ENCODE results near the gene FHL3. TPM values are rescaled to one million over a fixed set of nuclear protein-coding genes. Genes with fewer than 3 reads are reported as not detected.
A peak's percentile ranks its signal among the peaks of the same experiment; 100 is the strongest.
"Not testable (repeated sequence)": the region's sequence is repeated elsewhere in the genome, so short reads cannot be mapped to it uniquely, and the experiment has no call there.

Gene FHL3
- total RNA-seq, 1 donor from 2014 or later = 27.9 TPM

DNA sequence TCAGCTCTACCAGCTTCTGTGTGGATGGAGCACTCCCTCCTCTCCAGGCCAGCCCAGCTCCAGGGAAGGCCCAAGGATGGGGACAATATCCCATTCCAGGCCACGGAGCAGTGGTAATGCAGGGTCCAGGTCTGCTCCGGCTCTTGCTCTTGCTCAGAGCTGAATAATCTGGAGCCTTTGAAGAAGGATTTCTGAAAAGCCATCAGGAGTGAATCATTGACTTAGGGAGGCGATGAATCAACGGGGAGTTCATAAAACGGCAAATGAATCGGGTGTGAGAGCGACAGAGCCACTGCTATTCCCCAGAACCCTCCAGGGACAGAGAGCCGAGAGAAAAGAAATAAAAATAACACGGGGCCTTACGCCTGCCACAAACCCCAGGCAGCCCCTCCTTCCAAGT, 33.5 kb upstream of the FHL3 start:
- ATAC-seq (no peak), DNase-seq (ENCODE audit: low spot score) (no peak)
- intact Hi-C loops (cut with DNase I) = no loop called here

DNA sequence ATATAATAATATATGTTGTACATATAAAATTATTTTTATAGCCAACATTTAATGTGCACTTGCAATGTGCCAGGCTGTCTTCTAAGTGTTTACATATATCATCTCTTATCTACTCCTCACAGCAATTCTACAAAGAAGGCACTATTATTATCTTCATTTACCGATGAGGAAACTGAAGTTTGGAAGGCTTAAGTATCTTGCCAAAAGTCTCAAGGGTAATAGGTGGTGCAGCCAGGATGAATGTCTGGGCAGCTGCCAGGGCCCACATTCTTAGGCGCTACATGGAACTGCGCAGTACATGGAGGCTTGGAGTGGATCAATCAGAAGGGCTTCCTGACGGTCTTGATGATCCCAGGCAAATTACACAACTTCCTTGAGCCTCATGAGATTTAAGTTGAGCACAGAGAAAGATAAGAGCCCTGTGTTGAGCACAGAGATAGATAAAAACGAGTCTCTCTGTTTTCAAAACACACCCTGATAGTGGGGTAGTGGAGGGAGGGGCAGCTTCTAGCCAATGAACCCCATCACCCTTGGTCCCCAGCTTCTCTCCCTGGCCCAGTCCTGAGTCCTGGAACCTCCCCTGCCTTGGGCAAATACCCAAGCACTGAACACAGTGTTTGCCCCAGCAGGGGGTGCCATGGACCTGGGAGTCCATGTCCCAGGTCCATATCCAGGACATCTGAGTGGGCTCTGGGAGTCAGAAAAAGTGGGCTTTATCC, 32.1 kb upstream of the FHL3 start:
- intact Hi-C loops (cut with DNase I) = no loop called here
- no peak for DNase-seq (ENCODE audit: low spot score)
- no peak for ATAC-seq

DNA sequence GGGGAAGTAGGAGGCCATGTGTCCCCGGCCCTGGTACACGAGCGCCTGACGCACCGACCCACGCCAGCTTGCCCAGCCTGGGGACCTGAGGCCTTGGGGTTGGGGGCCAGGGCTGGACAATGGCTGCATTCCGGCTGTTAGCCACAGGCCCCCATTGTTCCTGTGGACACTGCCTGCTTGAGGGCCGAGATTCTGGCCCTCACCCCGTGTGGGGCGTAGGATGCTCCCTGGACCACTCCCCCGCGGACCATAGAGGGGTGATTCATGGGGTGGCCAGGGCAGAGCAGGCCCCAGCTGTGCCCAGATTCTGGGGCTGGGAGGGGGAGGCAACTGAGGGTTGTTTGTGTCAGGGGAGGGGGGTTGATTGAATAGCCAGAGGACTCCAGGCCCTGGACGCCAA, 29.6 kb upstream of the FHL3 start:
- intact Hi-C loops (cut with DNase I) = no loop called here
- ATAC-seq = peak; percentile 38
- peak; percentile 71 for DNase-seq (ENCODE audit: low spot score)

DNA sequence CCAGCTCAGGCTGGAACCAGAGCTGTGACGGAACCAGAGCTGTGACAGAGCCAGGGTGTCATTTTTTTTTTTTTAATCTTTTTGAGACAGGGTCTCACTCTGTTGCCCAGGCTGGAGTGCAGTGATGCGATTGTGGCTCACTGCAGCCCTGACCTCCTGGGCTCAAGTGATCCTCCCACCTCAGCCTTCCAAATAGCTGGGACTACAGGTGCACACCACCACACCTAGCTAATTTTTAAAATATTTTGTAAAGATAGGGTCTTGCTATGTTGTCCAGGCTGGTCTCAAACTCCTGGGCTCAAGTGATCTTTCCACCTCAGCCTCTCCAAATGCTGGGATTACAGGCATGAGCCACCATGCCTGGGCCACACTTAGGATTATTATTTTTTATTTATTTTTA, 27.7 kb upstream of the FHL3 start:
- intact Hi-C loops (cut with DNase I); ATAC-seq; DNase-seq (ENCODE audit: low spot score): not testable (repeated sequence)

DNA sequence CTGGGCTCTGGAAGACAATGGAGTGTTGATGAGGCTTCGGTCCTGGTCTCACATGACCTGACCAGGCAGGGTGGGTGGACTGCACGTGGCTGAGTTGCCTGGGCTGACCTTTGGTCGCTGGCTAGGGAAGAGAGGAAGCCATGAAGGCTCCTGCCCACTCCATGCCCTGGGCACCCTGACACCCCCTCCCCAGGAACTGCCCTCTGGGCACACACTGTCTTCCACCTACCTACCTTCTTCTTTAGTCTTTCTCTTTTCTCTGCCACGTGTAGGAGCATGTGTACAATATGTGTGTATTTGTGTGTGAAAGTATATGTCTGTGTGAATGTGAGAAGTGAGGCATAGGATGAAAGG, 26.2 kb upstream of the FHL3 start:
- intact Hi-C loops (cut with DNase I) = no loop called here
- peak; percentile 41 for ATAC-seq
- DNase-seq (ENCODE audit: low spot score) = no peak

DNA sequence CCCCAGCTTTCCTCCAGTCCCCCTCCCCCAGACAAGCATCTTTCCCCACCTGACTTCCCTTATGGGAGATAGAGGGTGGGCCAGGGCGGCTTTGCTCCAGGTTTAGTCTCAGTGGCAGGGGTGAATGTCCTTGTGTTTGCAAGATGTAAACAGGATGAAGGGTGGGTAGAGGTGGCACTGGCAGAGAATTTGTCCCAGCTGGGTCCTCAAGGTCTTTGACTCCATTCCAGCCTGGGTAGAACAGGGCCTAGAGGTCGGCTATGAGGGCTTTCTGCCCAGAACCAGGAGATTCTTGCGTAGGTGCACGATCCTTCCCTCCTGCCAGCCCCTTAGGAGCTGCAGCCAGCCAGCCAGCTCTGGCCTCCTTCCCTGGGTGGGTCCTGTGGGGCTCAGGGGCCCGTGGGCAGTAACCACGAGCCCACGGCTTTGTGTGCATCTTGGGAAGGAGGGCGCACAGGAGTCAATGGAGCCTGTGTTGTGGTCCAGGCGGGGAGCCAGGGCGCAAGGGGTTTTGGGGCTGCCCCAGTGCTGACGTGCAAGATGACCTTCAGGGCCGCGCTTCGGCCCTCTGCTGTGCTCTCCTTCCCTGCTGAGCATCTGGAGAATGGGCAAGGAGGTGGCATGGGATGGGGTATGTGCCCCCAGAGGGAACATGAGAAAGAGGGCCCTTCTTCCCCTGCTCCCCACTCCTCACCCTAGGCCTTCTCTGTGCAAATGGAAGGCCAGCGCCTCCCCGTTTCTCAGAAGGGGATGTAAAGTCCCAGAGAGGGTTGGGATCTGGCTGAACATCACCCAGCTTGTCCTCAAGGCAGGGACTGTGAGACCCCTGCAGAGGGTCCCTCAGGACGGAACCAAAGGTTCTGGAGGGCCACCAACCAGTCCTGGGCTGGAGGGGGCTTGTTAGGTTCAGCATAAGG, 25.5 kb upstream of the FHL3 start:
- intact Hi-C loops (cut with DNase I) = no loop called here
- DNase-seq (ENCODE audit: low spot score) = peak; percentile 83
- peak; percentile 78 for ATAC-seq

DNA sequence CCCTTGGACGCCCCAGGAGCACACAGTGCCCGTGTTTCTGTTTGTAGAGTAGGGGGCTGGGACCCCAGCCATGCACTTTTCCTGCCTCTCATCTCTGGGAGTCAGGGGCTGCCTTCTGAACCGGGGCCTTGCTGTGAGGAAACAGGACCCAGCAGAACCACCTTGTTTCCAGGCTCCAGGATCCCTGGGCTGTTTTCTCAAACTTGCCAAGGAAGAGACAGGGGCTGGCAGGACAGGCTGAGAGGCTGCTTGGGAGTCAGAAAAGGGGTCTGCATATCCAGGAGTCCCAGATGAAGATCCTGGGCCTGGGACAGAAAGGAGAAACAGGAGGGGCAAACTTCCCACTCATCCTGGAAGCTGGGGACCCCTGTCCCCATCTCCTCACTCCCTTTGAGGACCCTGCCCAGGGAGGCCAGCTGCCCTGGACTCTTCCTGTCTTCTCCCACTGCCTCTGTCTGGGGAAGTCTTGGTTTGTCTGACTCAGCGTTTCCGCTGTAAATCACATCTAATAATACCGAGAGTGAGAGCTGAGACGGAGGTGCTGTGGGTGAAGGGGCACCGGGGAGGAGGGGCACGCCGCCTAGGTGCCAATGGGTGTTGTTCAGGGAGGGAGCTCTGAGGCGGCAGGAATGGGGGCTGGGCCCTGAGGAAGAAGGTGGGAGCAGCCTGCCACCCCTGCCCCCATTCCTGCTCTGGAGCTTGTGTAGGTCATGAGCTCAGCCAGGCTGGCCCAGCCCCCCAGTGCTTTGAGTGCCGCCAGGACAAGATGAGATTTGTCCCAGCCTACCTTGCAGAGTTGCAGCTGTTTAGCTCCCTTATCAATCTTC, 24.6 kb upstream of the FHL3 start:
- intact Hi-C loops (cut with DNase I) = loop anchor here (10.0 kb wide), 1 partner anchor 785 kb away; no protein-coding TSS in a partner anchor
- DNase-seq (ENCODE audit: low spot score) (no peak), ATAC-seq (peak; percentile 31)

DNA sequence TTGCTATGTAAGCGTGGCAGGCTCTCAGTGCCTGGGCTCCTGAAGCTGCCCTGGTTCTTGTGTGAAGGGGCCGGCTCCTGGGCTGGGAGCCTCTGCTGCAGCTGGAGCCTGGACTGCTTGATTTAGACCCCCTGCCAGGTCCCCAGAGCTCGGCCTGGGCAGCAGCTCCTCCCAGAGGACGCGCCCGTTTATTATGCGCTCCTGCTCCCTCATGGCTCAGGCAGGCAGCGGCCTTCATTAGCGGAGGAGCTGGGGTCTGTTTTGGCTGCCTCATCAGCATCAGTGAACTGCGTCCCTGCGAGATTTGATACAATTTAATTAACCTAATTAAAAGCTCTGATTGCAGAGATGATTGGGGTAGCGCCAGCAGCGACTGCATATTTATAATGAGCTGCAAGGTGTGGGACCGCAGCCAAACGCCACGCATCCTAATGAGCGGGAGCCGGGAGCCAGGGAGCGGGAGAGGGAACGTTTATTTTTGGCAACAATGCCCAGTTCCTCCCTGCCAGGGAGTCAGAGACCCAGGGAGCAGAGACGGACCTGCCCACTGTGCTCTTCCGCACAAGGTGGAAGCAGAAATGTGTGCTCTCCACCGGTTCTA, 23.9 kb upstream of the FHL3 start:
- ATAC-seq (no peak), DNase-seq (ENCODE audit: low spot score) (no peak)
- intact Hi-C loops (cut with DNase I) = loop anchor here (10.0 kb wide), 1 partner anchor 786 kb away; no protein-coding TSS in a partner anchor

DNA sequence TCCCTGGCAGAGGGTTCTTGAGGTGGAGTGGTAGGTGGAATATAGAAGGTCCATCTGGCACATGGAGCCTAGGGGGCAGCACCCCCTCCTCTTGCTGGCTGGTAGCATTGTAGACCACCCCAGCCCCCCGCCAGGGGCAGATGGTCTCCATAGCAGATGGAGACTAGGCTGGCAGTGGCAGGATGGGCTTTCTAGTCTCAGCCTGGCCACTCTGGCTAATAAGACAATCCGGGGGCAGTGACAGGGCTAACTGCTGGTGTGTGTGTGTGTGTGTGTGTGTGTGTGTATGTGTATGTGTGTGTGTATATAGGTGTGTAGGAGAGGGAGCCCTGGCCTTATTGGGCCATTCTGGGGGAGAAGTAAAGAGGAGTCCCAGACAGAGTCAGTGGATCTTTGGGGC, 23.4 kb upstream of the FHL3 start:
- ATAC-seq (no peak), DNase-seq (ENCODE audit: low spot score) (no peak)
- intact Hi-C loops (cut with DNase I) = loop anchor here (10.0 kb wide), 1 partner anchor 786 kb away; no protein-coding TSS in a partner anchor

DNA sequence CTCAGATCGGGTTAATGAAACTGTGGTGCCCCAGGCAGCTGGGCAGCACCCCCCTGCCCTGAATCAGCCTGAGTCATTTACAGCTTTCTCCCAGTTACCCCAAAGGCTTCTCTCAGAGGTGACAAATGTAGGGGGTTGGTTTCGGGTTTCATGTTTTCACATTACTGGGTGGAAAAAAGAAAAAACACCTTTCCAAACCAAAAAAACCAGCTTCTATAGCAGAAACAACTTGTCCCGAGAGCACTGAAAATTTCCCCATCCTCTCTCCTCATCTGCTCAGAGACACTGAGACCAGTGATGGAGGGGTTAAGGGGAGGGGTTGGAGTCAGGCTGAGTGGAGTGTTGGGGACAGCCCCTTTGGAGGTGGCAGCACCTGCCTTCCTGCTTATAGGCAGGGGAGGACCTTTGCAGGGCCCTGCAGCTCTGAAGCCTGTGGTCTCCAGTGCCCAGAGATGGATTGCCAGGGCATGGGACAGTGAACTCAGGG, 22.8 kb upstream of the FHL3 start:
- DNase-seq (ENCODE audit: low spot score) (no peak), ATAC-seq (no peak)
- intact Hi-C loops (cut with DNase I) = loop anchor here (10.0 kb wide), 1 partner anchor 787 kb away; no protein-coding TSS in a partner anchor

DNA sequence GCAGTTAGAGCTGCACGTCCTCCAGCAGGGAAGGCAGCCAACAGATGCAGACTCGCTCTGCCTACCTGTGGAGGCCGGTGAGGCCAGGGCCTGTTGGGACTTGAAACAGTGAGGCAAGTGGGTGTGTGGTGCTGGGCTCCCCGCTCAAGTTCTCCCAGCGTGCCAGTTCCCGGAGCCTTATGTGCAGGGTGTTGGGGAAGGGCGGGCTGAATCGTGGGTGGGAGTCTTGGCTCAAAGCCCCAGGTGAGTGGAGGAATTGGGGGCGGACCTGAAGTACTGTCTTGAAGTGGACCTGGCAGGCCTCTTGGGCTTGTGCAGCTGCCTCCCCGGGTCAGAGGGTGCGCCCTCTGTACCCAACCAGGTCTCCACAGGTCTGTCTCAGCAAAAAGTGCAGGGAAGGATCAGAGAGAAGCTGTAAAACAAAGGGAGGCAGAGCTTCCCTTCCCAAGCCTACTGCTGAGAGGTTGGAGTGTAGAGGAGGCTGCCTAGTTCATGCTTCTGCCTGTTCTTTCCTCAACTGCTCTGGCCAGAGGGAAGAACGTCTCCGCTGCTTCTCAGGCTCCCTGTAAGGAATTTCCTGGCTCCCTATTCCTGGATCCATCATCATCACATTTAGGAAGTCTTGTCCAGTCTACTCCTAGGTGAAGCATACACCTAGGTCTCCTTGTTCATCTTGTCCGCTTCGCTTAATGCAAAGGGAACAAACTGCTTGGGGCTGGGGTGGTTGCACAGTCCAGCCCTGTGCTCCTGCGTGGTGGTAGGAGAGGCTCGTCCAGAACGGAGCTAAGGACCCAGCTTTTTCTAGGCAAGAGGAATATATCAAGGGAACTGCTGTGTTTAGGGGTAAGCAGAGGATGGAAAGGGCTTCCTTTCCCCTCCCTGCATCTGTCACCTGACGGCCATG, 22.1 kb upstream of the FHL3 start:
- peak; percentile 56 for DNase-seq (ENCODE audit: low spot score)
- intact Hi-C loops (cut with DNase I) = loop anchor here (10.0 kb wide), 1 partner anchor 787 kb away; no protein-coding TSS in a partner anchor

DNA sequence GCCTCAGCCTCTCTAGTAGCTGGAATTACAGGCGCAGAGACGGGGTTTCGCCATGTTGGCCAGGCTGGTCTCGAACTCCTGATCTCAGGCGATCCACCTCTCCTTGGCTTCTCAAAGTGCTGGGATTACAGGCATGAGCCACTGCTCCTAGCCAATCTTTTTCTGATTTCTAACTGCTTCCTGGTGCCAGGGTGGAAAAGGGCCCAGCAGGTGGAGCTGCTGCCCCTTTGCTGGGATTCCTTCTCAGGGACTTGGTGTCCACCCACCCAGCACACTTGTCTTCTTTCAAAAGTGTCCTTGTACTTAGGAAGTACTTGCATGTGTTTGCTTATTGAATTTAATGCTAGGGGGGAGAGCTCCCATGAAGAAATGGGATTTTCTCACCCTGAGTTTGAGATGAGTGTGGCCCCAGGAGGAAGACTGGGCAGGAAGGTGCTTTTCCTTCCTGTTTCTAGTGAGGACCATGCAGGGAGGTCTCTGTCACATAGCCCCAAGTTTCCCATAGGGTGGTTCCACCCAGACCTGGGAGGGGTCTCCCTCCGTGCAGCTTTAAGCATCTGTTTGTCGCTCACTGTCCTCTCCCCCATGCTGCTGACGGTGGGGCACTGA, 21.4 kb upstream of the FHL3 start:
- intact Hi-C loops (cut with DNase I) = loop anchor here (10.0 kb wide), 1 partner anchor 788 kb away; no protein-coding TSS in a partner anchor
- ATAC-seq (no peak), DNase-seq (ENCODE audit: low spot score) (peak; percentile 72)

More for the DNA sequence above, 22.1 kb upstream of the FHL3 start:
- no peak for ATAC-seq

DNA sequence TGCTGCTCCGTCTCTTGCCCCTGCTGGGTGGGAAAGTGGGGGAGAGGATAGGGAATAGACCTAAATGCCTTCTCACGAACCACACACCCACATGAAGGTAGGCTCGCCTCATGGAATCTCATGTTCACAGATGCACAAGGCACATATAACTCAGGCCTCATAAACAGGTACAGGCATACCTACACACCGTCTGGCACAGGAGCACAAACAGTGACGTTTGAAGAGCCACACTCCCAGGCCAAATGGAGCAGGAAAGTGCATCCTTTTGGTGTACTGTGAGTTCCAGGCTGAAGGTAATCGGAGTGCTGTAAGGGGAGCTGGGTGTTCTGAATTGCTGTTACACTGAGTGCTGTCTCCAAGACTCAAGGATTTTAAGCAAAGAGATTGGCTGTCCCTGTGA, 20.4 kb upstream of the FHL3 start:
- ATAC-seq (no peak), DNase-seq (ENCODE audit: low spot score) (no peak)
- intact Hi-C loops (cut with DNase I) = loop anchor here (10.0 kb wide), 1 partner anchor 789 kb away; no protein-coding TSS in a partner anchor

DNA sequence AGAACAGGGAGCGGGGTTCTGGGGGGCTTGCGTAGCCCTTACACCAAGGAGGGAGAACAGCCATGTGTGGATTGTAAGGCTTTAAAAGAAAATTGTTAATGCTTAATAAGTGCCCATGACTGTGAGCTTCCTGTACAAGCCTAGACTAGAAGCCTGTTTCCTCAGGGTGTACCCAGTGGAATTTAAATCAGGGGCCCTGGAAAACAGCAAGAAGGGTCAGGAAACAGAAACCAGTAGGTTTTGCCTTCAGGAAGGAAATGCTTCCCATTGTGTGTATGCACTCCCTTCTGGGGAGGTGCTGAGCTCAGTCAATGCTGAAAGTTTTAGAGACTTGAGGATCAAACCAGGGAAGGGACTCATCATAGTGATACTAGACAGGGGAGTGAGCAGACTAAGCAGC, 19.9 kb upstream of the FHL3 start:
- ATAC-seq = no peak
- DNase-seq (ENCODE audit: low spot score) = no peak
- intact Hi-C loops (cut with DNase I) = loop anchor here (10.0 kb wide), 1 partner anchor 790 kb away; no protein-coding TSS in a partner anchor

DNA sequence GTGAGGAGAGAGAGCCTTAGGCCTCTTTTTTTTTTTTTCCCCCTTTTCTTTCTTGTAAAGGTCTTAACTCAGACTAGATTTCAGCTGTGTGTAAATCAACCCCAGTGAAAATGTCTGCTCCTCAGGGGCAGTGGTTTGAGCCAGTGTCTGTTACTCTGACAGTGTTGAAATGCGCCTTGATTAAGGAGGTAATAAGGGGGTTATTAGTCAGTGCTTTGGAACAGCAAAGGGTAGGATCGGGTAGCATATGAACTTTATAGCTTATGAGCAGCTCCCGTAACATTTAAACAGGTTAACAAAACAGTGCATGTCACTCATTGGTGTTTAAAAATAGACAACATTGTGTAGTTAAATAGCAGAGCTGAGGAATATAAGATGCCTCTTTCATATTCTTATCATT, 17.5 kb upstream of the FHL3 start:
- ATAC-seq = no peak
- intact Hi-C loops (cut with DNase I) = loop anchor here (10.0 kb wide), 1 partner anchor 792 kb away; no protein-coding TSS in a partner anchor

DNA sequence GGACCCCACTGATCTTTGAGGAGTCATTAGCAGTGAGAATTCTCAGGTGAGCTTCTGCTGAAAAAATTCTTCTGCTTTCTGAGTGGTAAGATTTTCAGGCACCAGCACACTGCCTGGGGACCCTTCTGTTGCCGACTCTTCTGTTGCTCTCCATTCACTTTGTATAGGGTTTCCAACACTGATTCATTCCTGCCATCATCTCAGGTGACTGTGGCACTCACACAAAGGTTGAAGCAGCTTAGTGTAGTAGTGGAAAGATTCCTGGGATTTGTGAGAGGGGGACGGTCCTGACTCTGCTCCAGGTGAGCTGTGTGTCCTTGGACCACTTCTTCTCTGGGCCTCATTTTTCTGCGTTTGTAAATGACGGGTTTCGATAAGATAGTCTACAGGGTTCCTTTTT, 16.7 kb upstream of the FHL3 start:
- intact Hi-C loops (cut with DNase I) = loop anchor here (10.0 kb wide), 1 partner anchor 793 kb away; no protein-coding TSS in a partner anchor
- ATAC-seq (no peak), DNase-seq (ENCODE audit: low spot score) (no peak)

More for the DNA sequence above, 17.5 kb upstream of the FHL3 start:
- no peak for DNase-seq (ENCODE audit: low spot score)

DNA sequence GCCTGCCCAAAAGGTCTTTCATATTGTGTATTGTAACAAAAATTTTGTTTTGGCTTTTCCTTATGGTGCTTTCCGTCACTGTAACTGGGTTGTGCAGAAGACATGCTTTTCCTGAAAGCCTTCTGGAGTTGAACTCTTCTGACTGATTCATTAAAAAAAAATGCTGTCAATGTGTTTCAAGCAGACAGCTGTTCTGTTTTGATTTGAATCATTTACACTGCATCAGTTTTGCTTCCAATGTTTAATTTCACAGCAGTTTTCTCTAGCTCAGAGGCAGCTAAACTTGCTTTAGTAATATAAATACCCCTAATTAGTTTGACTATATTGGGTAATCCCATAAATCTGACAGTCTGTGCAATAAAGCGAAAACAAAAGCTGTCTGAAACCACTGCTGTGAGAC, 15.1 kb upstream of the FHL3 start:
- intact Hi-C loops (cut with DNase I) = loop anchor here (10.0 kb wide), 1 partner anchor 794 kb away; no protein-coding TSS in a partner anchor
- DNase-seq (ENCODE audit: low spot score) = no peak
- ATAC-seq = no peak

Data from sciatic nerve (tissue), 2 donors.